NT2/D1 (cell line): ENCODE results near the gene PTPN20.

ENCODE experiments used
- SUZ12 ChIP-seq: IDR thresholded peaks from 2 replicates; pipeline ENCODE4 v1.6.1; 2011; ENCODE audit not compliant: insufficient read length, insufficient read depth; ENCODE audit errors: extremely low read depth
- YY1 ChIP-seq: IDR thresholded peaks from 2 replicates; pipeline ENCODE4 v1.6.1; 2011; ENCODE audit not compliant: insufficient read length, insufficient read depth
- ZNF274 ChIP-seq: IDR thresholded peaks from 2 replicates; pipeline ENCODE4 v1.6.1; 2011; ENCODE audit warnings: mild to moderate bottlenecking, low read depth, low read length

DNA sequence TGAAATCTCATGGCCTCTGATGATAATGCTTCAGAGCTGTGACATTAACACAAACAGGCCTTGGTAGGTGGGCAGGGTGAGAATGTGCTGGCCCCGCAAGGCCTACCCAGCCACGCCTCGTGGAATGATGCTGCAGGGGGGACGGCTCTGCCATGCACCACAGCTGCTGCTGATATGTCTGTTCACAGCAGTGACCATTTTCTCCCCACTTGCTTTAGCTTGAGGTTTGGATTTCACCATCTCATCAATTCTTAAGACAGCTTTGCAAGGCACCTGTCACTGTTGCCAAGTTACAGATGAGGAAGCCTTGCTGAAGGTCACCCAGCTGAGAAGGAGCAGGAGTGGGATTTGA is 128.3 kb downstream of the PTPN20 start:
- no peak for TF ChIP-seq ZNF274
- TF ChIP-seq YY1, result no peak
- TF ChIP-seq SUZ12, result no peak
